A549 (cell line): ENCODE measurements around the gene SLC19A1. TPM values are rescaled to one million over a fixed set of nuclear protein-coding genes. Genes with fewer than 3 reads are reported as not detected.

Experiments
- ATAC-seq, 2 experiments: fragments of 200-7000 bp in 1 of 2; fragments of >200 bp in 1 of 2; cut with Nextera tagmentation in 1 of 2; cut with Tn5 transposase in 1 of 2; 3 replicates each; pipeline versions ENCODE4 v1.8.0 to v1.9.1; 2018 to 2020; ENCODE audit warnings: mild to moderate bottlenecking in 1 of 2, moderate library complexity in 1 of 2
- CTCF ChIA-PET: fragments of 300-600 bp; sonication (Branson Sonifier 250); formaldehyde crosslinking; extraction: SDS; loops from one replicate; lab custom pipeline; 2021; ENCODE audit warnings: antibody characterized with exemption, inconsistent platforms; lab: Yijun Ruan, JAX
- POLR2A ChIA-PET: fragments of 350-600 bp; formaldehyde crosslinking; extraction: SDS; loops from one replicate; lab custom pipeline; 2021; ENCODE audit warnings: antibody characterized with exemption, inconsistent platforms; lab: Yijun Ruan, JAX
- DNase-seq, 2 experiments: peaks; one replicate each; pipeline versions ENCODE4 v3.0.0 to v3.0.0-alpha.2; 2011 to 2016; ENCODE audit warnings: low read depth in 1 of 2, low spot score in 1 of 2
- FAIRE-seq: peaks from 2 replicates; lab custom pipeline; 2011; peaks lifted over from hg19 to GRCh38; lab: Jason Lieb, UNC
- H3K27ac ChIP-seq, 2 experiments: fragments of >200 bp; sonication (Bioruptor Twin); formaldehyde crosslinking; 3 replicates each; pipeline ENCODE4 v1.5.1; 2016 to 2017
- H3K4me1 ChIP-seq: fragments of >200 bp; sonication (Bioruptor Twin); formaldehyde crosslinking; 3 replicates; pipeline ENCODE4 v1.6.1; 2016
- H3K4me2 ChIP-seq: fragments of >200 bp; sonication (Bioruptor Twin); formaldehyde crosslinking; 3 replicates; pipeline ENCODE4 v1.6.1; 2016
- H3K4me3 ChIP-seq: fragments of >200 bp; sonication (Bioruptor Twin); formaldehyde crosslinking; 3 replicates; pipeline ENCODE4 v1.5.1; 2016
- H3K9me3 ChIP-seq: fragments of >200 bp; sonication (Bioruptor Twin); formaldehyde crosslinking; 3 replicates; pipeline ENCODE4 v1.6.1; 2016
- CBX2 ChIP-seq: fragments of 200-600 bp; sonication (generic); IDR thresholded peaks from 2 replicates; pipeline ENCODE4 v1.6.1; 2016; ENCODE audit warnings: low read depth, mild to moderate bottlenecking, borderline replicate concordance
- CBX8 ChIP-seq: fragments of 200-600 bp; sonication (generic); IDR thresholded peaks from 2 replicates; pipeline ENCODE4 v1.6.1; 2016
- CHD4 ChIP-seq: fragments of 200-600 bp; sonication (generic); IDR thresholded peaks from 2 replicates; pipeline ENCODE4 v1.6.1; 2016; ENCODE audit warnings: antibody characterized with exemption, mild to moderate bottlenecking, borderline replicate concordance
- EHMT2 ChIP-seq: fragments of 200-600 bp; sonication (generic); IDR thresholded peaks from 2 replicates; pipeline ENCODE4 v1.6.1; 2016; ENCODE audit warnings: antibody characterized with exemption, low read depth, mild to moderate bottlenecking, moderate library complexity
- HEYL ChIP-seq: fragments of 250-450 bp; sonication (Bioruptor Pico); IDR thresholded peaks from 2 replicates; pipeline ENCODE4 v1.8.0; 2021; ENCODE audit warnings: mild to moderate bottlenecking, moderate library complexity
- HOXB5 ChIP-seq: fragments of 250-450 bp; sonication (Bioruptor Pico); IDR thresholded peaks from 2 replicates; pipeline ENCODE4 v1.5.0; 2020; ENCODE audit warnings: mild to moderate bottlenecking, moderate library complexity
- JUN ChIP-seq, 2 experiments: fragments of >200 bp; sonication (Bioruptor Twin); formaldehyde crosslinking; IDR thresholded peaks; 2 replicates in 1 of 2; 3 replicates in 1 of 2; pipeline ENCODE4 v1.6.1; 2016 to 2017
- POLR2A ChIP-seq: IDR thresholded peaks from 2 replicates; pipeline ENCODE4 v1.6.1; 2012; ENCODE audit warnings: mild to moderate bottlenecking, low read length
- POLR2AphosphoS2 ChIP-seq: conservative IDR thresholded peaks from 2 replicates; pipeline ENCODE4 v1.6.1; 2012; ENCODE audit warnings: low read length, improper control_type of control experiment, inconsistent platforms
- RAD21 ChIP-seq, 2 experiments: fragments of >200 bp in 1 of 2; sonication (Bioruptor Twin) in 1 of 2; formaldehyde crosslinking in 1 of 2; IDR thresholded peaks in 1 of 2; conservative IDR thresholded peaks in 1 of 2; 2 replicates in 1 of 2; 3 replicates in 1 of 2; pipeline ENCODE4 v1.6.1; 2012 to 2018; ENCODE audit warnings: inconsistent platforms in 1 of 2
- RNF2 ChIP-seq: fragments of 200-600 bp; sonication (generic); IDR thresholded peaks from 2 replicates; pipeline ENCODE4 v1.6.1; 2016; ENCODE audit warnings: low read depth, mild to moderate bottlenecking, antibody characterized with exemption, moderate library complexity, borderline replicate concordance
- WGBS: methylation state at CpG from one replicate; pipeline ENCODE4 v1.1.6; 2017; ENCODE audit errors: missing lambda C conversion rate; 5-methylcytosine and 5-hydroxymethylcytosine counted together
- polyA plus RNA-seq, 4 experiments: library from polyadenylated mRNA; depleted of rRNA in 3 of 4; stranded (reverse); fragments of >200 nt; fragmentation: RNase III in 1 of 4; extraction: RNeasy Plus Mini Kit Qiagen cat#74134 plus additional on column Dnase treatment in 1 of 4; gene quantifications; 2 replicates in 3 of 4; 3 replicates in 1 of 4; pipeline ENCODE4 v1.2.3, GENCODE V29; 2011 to 2017
- TF ChIP-seq, protein P1 (sequence below): IDR thresholded peaks from 2 replicates; pipeline ENCODE4 v1.6.1; 2012
- TF ChIP-seq, protein P2 (sequence below): IDR thresholded peaks from 2 replicates; pipeline ENCODE4 v1.6.1; 2012; ENCODE audit warnings: low read depth, borderline replicate concordance
- TF ChIP-seq, protein P3 (sequence below): fragments of 150-350 bp; IDR thresholded peaks from 2 replicates; pipeline ENCODE4 v1.6.1; 2014; ENCODE audit warnings: low read depth, mild to moderate bottlenecking, low read length

Gene SLC19A1
- polyA plus RNA-seq, 2 of the 4 experiments (the other 2 are of a cell fraction): 9.8 to 14.0 TPM

DNA sequence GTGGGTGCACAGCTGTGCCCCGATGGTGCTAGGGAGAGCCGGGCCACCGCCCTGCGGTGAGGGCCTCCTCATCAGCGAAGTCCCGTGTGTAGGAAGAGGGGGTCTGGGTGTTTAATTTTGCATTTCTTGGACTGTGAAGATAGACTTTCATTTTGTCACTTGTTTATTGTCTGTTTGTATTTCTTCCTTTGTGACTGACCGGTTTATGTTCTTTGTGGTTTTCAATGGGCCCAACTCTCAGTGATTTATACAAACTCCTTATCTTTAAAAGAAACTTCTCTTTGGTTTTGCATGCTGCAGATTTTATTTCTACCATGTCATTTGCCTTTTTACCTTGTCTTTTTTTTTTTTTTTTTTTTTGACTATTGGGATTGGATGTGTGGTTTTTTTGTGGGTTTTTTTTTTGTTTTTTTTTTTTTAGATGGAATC lies 72.1 kb downstream of the SLC19A1 start:
- H3K9me3 ChIP-seq: no peaks in the 10 kb centered on the region
- DNase-seq (no peak), ATAC-seq (no peak), FAIRE-seq (no peak)
- CTCF ChIA-PET: interaction anchor here (0.9 to 1.2 kb wide), 3 partner anchors 19 to 333 kb away, joined by 3 to 4 read pairs (median 4); no protein-coding TSS in a partner anchor
- POLR2A ChIA-PET: no interaction called here
- peak overlapping the region; percentile 79 to 95 for H3K27ac ChIP-seq
- no peak overlapping the region for H3K4me3 ChIP-seq
- TF ChIP-seq CBX8 (no peak), POLR2AphosphoS2 (no peak), CBX2 (no peak), RNF2 (no peak), HEYL (CRISPR knock-in tag) (no peak), HOXB5 (no peak)
- 84% methylated on average over 7 of the region's 7 CpGs for WGBS
- peaks cover 55% of the 10 kb centered on the region for H3K4me1 ChIP-seq
- H3K4me2 ChIP-seq: peak overlapping the region; percentile 91

DNA sequence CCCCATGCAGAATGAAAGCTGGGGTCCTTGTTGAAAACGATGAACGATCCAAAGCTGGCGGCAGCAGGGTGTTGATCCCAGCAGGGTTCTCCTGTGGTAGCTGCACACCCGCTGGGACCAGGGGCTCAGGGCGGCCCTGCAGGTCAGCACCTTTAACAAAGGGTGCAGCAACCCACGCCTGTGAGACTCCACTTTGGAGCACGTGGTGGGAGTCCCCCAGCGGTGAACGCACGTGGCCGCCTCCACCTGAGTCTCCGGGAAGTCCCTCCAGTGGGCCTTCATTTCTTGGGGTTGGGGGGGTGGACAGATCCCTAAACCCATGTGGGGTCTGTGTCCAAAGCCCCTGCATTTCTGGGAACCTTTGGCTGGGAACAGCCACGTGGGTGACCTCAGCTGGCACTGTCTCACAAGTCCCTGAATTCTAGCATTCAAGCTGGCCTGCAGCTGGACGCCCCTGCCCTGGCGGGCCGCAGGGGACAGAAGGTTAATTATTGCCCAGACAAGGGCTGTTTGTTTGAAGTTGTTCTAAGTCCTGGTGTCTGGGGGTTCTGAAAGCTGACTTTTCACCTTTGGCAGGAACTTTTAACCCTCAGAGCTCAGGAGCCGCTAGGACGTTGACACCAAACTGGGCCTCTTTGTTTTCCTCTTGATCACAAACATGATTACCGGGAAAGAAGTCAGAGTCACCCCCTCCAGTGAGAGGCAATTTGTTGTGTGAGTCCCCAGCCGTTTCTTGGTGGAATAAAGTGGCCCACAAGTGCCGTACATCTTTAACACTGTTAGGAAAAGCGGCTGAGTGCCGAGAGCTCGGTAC lies 72.8 kb downstream of the SLC19A1 start:
- no peak for FAIRE-seq
- Histone ChIP-seq H3K4me1 (peaks cover 55% of the 10 kb centered on the region), H3K4me2 (peak overlapping the region; percentile 91)

DNA sequence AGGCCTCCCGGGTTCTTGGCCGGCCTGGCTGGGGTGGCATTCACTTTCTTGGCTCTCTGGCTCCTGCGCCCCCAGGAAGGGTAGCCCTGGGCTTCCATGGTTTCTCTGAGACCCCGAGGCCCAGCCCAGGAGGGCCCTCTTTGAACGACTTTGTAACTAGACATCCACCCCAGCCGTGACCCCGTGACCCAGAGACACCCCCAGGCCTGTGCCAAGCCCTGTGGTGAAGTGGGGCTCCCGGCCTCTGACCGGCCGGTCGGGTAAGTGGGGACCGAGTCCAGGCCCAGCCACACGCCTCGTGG lies 73.3 kb downstream of the SLC19A1 start:
- ATAC-seq: no peak
- no peak for FAIRE-seq
- no peak for TF ChIP-seq POLR2A
- no peak for TF ChIP-seq JUN (IDR thresholded peaks at IDR 0.05)
- TF ChIP-seq RAD21 (conservative IDR thresholded peaks at IDR 0.05 in 1 of 2, IDR thresholded peaks at IDR 0.05 in 1 of 2): no peak
- TF ChIP-seq EHMT2: no peak
- no peak for TF ChIP-seq CHD4
- H3K4me3 ChIP-seq: no peak overlapping the region
- H3K27ac ChIP-seq: peak overlapping the region; percentile 79 to 95
- H3K9me3 ChIP-seq: no peaks in the 10 kb centered on the region
- DNase-seq: no peak
- H3K4me1 ChIP-seq: peaks cover 55% of the 10 kb centered on the region
- ChIA-PET CTCF (interaction anchor here (0.9 to 1.0 kb wide), 3 partner anchors 8 to 332 kb away, joined by 3 to 4 read pairs (median 3); no protein-coding TSS in a partner anchor), POLR2A (no interaction called here)
- peak overlapping the region; percentile 91; the same call in 2 of the 3 replicates for H3K4me2 ChIP-seq
- 93% methylated on average over 7 of the region's 14 CpGs for WGBS

More for the DNA sequence above, 72.8 kb downstream of the SLC19A1 start:
- H3K4me3 ChIP-seq: no peak overlapping the region
- WGBS: 31% methylated on average over 8 of the region's 24 CpGs
- peak overlapping the region; percentile 79 to 95 for H3K27ac ChIP-seq
- TF ChIP-seq, protein P1, sequence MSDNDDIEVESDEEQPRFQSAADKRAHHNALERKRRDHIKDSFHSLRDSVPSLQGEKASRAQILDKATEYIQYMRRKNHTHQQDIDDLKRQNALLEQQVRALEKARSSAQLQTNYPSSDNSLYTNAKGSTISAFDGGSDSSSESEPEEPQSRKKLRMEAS: peak; percentile 76
- TF ChIP-seq, protein P2, sequence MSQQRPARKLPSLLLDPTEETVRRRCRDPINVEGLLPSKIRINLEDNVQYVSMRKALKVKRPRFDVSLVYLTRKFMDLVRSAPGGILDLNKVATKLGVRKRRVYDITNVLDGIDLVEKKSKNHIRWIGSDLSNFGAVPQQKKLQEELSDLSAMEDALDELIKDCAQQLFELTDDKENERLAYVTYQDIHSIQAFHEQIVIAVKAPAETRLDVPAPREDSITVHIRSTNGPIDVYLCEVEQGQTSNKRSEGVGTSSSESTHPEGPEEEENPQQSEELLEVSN: 0 out of 2 replicates have a peak, but pooled peaks have one; percentile 34
- TF ChIP-seq, protein P3, sequence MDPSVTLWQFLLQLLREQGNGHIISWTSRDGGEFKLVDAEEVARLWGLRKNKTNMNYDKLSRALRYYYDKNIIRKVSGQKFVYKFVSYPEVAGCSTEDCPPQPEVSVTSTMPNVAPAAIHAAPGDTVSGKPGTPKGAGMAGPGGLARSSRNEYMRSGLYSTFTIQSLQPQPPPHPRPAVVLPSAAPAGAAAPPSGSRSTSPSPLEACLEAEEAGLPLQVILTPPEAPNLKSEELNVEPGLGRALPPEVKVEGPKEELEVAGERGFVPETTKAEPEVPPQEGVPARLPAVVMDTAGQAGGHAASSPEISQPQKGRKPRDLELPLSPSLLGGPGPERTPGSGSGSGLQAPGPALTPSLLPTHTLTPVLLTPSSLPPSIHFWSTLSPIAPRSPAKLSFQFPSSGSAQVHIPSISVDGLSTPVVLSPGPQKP: no peak
- TF ChIP-seq, all 56 proteins: peak for 2
- ATAC-seq: no peak
- DNase-seq: no peak
- POLR2A ChIA-PET: no interaction called here
- CTCF ChIA-PET: interaction anchor here (0.9 to 1.2 kb wide), 4 partner anchors 8 to 332 kb away, joined by 3 to 4 read pairs (median 4); no protein-coding TSS in a partner anchor
- no peaks in the 10 kb centered on the region for H3K9me3 ChIP-seq
